Right lobe of liver (tissue), 6 donors: ENCODE results near the gene RNF152. TPM values are rescaled to one million over a fixed set of nuclear protein-coding genes. Genes with fewer than 3 reads are reported as not detected.

Experiments used
- ATAC-seq, 4 donors: fragments of 200-7000 bp; cut with Tn5 transposase; one replicate each; pipeline ENCODE4 v1.9.1; 2020; ENCODE audit warnings: mild to moderate bottlenecking in 4 of 4, moderate library complexity in 4 of 4
- DNase-seq, 3 donors: peaks; one replicate each; pipeline ENCODE4 v3.0.0-alpha.2; 2020
- H3K27ac ChIP-seq, 3 donors: fragments of 200-600 bp; one replicate each; pipeline ENCODE4 v1.8.0; 2022
- H3K27me3 ChIP-seq, 2 donors: fragments of 200-600 bp; one replicate each; pipeline ENCODE4 v1.8.0; 2022
- H3K36me3 ChIP-seq, 4 donors: fragments of 200-600 bp; sonication (generic) in 1 of 4; one replicate each; pipeline versions ENCODE4 v1.5.1 to v1.8.0; 2017 to 2022; ENCODE audit warnings: control low read depth in 1 of 4
- H3K4me1 ChIP-seq, 4 donors: fragments of 200-600 bp; sonication (generic) in 1 of 4; one replicate each; pipeline versions ENCODE4 v1.5.1 to v1.8.0; 2017 to 2022; ENCODE audit warnings: control low read depth in 1 of 4
- H3K4me3 ChIP-seq, 3 donors: fragments of 200-600 bp; one replicate each; pipeline ENCODE4 v1.8.0; 2022
- H3K9me3 ChIP-seq, 4 donors: fragments of 200-600 bp; sonication (generic) in 1 of 4; one replicate each; pipeline versions ENCODE4 v1.5.1 to v1.8.0; 2017 to 2022; ENCODE audit warnings: control low read depth in 1 of 4
- CTCF ChIP-seq, 4 donors: fragments of 200-600 bp in 3 of 4; fragments of 450-650 bp in 1 of 4; IDR thresholded peaks; one replicate each; pipeline versions ENCODE4 v1.5.1 to v1.8.0; 2016 to 2022; ENCODE audit warnings: antibody characterized with exemption in 4 of 4, mild to moderate bottlenecking in 2 of 4
- POLR2A ChIP-seq: fragments of 450-650 bp; IDR thresholded peaks from one replicate; pipeline ENCODE4 v1.6.1; 2017; ENCODE audit warnings: antibody characterized with exemption, mild to moderate bottlenecking
- WGBS: methylation state at CpG from one replicate; pipeline ENCODE4 v1.1.6; 2018; ENCODE audit warnings: low coverage, low lambda C conversion rate; ENCODE audit not compliant: insufficient coverage; ENCODE audit errors: missing lambda C conversion rate; 5-methylcytosine and 5-hydroxymethylcytosine counted together
- intact Hi-C, 2 donors: fragments of 100-400 bp; cut with DNase I; formaldehyde crosslinking; loops; one replicate each; pipeline versions ENCODE4 v1.11.2 to v1.14.1; 2022
- total RNA-seq, 6 experiments: library from RNA; depleted of rRNA in 2 of 6; stranded (reverse); fragments of >200 nt in 2 of 6; fragmentation: NEBNext Ultra II Directional in 3 of 6; extraction: Animal tissue kit (Norgen Biotek cat#: 25700) in 3 of 6; gene quantifications; one replicate each; pipeline versions ENCODE4 v1.1.0 to v1.2.4, GENCODE V29; 2016 to 2023
- donor health status: DM: no; HTN: yes; CAD: no.
- donor health status: DM: no; HTN: no; CAD: no.
- donor health status: DM: no; HTN: no; CAD: no.
- donor health status: DM: no; HTN: yes; CAD: no.
- donor health status: DM: no; HTN: yes; CAD: no.

Gene RNF152
- total RNA-seq, 6 experiments from 2014 or later = 19.5 to 101 (median 54.1) TPM

- no peaks in the 10 kb centered on the region for H3K9me3 ChIP-seq
- WGBS = 65% methylated on average over 5 of the region's 5 CpGs
- H3K4me1 ChIP-seq = peaks cover 0 to 34% (median 5%) of the 10 kb centered on the region in 4 donors
- no peak overlapping the region for H3K4me3 ChIP-seq
- H3K36me3 ChIP-seq = peaks cover 0 to 46% (median 7%) of the 10 kb centered on the region in 4 donors
- H3K27me3 ChIP-seq = no peaks in the 10 kb centered on the region
- no peak for DNase-seq
- no peak for ATAC-seq
- H3K27ac ChIP-seq = no peak overlapping the region
- intact Hi-C loops = no loop called here
- TF ChIP-seq CTCF (IDR thresholded peaks at IDR 0.05) = no peak
- TF ChIP-seq POLR2A = no peak
These were observed 4.2 kb downstream of the RNF152 start for GRCh38 chr18:61888622-61889021.

DNA sequence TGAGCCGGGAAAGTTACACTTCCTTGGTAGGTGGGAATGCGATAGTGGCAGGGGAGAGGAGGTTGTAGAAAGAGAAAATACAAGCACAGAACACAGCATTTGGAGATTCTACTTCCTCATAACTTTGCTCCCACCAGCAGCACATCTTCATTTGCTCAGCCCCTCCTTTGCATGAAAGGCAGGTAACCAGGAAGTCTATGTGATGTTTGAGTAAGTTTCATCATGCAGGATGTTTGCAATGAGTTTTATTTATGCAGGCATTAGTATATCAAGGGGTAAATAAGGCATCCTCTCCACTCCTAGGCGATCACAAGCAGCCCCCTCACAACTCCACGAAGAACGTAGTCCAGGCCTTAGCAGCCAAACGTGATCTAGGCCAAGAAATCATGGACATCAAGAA, 5.0 kb downstream of the RNF152 start:
- DNase-seq (no peak), ATAC-seq (peak in 1 of 4 donors; percentile 68)
- Histone ChIP-seq H3K9me3 (no peaks in the 10 kb centered on the region), H3K27me3 (no peaks in the 10 kb centered on the region), H3K27ac (no peak overlapping the region), H3K4me1 (peaks cover 0 to 37% (median 7%) of the 10 kb centered on the region in 4 donors), H3K4me3 (no peak overlapping the region), H3K36me3 (peaks cover 0 to 46% (median 7%) of the 10 kb centered on the region in 4 donors)
- intact Hi-C loops = no loop called here
- TF ChIP-seq POLR2A (no peak), CTCF (IDR thresholded peaks at IDR 0.05) (no peak)
- WGBS = 84% methylated on average over 6 of the region's 6 CpGs

DNA sequence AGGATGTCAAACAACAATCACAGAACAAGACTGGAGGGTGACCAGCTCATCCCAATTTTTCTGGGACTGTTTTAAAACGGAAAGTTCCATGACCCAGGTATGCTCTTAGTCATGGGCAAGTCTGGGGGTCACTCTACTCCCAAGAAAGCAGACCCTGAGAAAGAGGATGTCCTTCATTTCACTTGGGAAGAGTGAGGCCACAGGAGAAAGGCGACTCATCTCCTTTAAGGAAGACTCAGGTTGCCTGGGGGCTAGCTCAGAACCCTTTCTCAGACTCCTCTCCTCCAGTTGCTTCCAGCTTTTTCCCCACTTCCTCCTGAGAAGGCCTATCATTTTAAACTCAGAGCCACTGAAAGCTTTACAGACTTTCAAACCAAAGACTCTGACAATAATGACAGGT, 9.3 kb downstream of the RNF152 start:
- WGBS = 83% methylated on average over 2 of the region's 2 CpGs
- Histone ChIP-seq H3K4me3 (no peak overlapping the region), H3K27ac (no peak overlapping the region), H3K9me3 (no peaks in the 10 kb centered on the region), H3K36me3 (peaks cover 0 to 28% (median 2%) of the 10 kb centered on the region in 4 donors), H3K4me1 (peaks cover 0 to 23% (median 3%) of the 10 kb centered on the region in 4 donors), H3K27me3 (no peaks in the 10 kb centered on the region)
- ATAC-seq (no peak), DNase-seq (no peak)
- intact Hi-C loops = no loop called here
- TF ChIP-seq POLR2A (no peak), CTCF (IDR thresholded peaks at IDR 0.05) (no peak)

DNA sequence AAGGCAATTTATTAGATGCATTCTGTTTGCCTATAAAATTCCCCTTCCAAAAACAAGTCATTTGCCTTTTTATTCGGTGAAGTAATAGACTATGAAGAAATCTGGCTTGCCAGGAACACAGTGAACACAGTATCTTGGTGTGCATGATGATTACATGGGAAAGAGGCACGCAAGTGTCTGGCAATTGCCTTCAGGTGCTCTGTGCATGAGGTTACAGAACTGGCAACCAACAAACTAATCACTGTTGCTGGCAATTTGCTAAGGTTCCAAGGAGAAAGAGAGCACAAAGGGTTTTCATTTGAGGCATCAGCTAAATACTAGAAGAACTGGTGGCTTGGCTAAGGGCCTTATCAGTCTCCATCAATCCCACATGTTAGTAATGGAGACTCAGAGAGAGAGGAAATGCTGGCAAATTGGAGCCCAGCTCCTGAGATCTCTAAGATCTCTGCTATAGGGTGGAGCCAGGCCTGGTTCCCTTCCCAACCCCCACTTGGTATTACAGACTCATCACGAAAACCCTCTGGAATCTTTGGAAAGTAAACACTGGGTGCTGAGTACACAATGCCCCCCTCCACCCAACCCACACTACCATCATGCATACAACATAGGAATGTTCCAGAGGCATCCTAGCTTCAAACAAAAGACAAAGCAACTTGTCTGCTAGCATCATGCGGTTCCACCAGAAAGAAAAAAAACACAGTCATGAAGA, 10.4 kb downstream of the RNF152 start:
- DNase-seq (no peak), ATAC-seq (peak; percentile 53 to 61 (median 60))
- 45% methylated on average over 3 of the region's 4 CpGs for WGBS
- Histone ChIP-seq H3K27ac (peak overlapping the region in 1 of 3 donors; percentile 4), H3K9me3 (no peaks in the 10 kb centered on the region), H3K4me3 (no peak overlapping the region), H3K27me3 (no peaks in the 10 kb centered on the region), H3K4me1 (peaks cover 0 to 14% (median 3%) of the 10 kb centered on the region in 4 donors), H3K36me3 (peaks cover 0 to 24% (median 2%) of the 10 kb centered on the region in 4 donors)
- intact Hi-C loops = no loop called here
- TF ChIP-seq CTCF (IDR thresholded peaks at IDR 0.05) (no peak), POLR2A (no peak)
